ENCODE measurements around the gene TDRD6. TPM values are rescaled to one million over a fixed set of nuclear protein-coding genes. Genes with fewer than 3 reads are reported as not detected.

TDRD6 gene
- total RNA-seq, 2 donors from 2014 or later: 0.09 to 0.20 TPM

- 92 to 98% methylated on average over 12 to 13 of the region's 13 CpGs for WGBS, 2 experiments (ENCODE audit: insufficient coverage in 1 of 2, insufficient read length in 1 of 2)
- Histone ChIP-seq H3K9ac (ENCODE audit: extremely low read depth, low read length, poor library complexity, severe bottlenecking) (no peak overlapping the region), H3K36me3 (ENCODE audit: control insufficient read depth, insufficient read depth, low read length) (no peaks in the 10 kb centered on the region), H3K4me1 (ENCODE audit: control insufficient read depth, insufficient read depth, low read length) (no peaks in the 10 kb centered on the region), H3K9me3 (ENCODE audit: control insufficient read depth, low read length) (no peaks in the 10 kb centered on the region), H3K4me3 (ENCODE audit: low read length) (no peak overlapping the region), H3K27me3 (ENCODE audit: control insufficient read depth, insufficient read depth, low read length, poor library complexity, severe bottlenecking) (no peaks in the 10 kb centered on the region), H3K27ac (ENCODE audit: low read depth, low read length) (no peak overlapping the region)
- Mint-ChIP-seq H3K27me3 (ENCODE audit: insufficient read depth) (no peaks in the 10 kb centered on the region), H3K36me3 (ENCODE audit: low read depth) (no peaks in the 10 kb centered on the region), H3K9me3 (no peaks in the 10 kb centered on the region), H3K27ac (no peak overlapping the region), H3K4me1 (peaks cover 3% of the 10 kb centered on the region), H3K4me3 (no peak overlapping the region)
- no peak for DNase-seq
- TF ChIP-seq CTCF (conservative IDR thresholded peaks at IDR 0.05): no peak
Measured at GRCh38 chr6:46688966-46689335, 1.3 kb downstream of the TDRD6 start.

DNA sequence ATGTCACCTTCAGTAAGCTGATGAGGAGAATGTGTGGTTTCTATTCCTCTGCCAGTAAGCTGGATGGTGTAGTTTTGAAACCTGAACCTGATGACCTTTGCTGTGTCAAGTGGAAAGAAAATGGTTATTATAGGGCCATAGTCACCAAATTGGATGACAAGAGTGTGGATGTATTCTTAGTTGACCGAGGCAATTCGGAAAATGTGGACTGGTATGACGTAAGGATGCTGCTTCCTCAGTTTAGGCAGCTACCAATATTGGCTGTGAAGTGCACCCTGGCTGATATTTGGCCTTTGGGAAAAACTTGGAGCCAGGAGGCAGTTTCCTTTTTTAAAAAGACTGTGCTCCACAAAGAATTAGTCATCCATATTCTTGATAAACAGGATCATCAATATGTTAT lies 2.0 kb downstream of the TDRD6 start:
- no peak overlapping the region for H3K27ac Mint-ChIP-seq

GRCh38 chr6:46690141-46690755 lies 2.6 kb downstream of the TDRD6 start:
- Mint-ChIP-seq H3K36me3 (ENCODE audit: low read depth) (no peaks in the 10 kb centered on the region), H3K4me3 (no peak overlapping the region), H3K27ac (no peak overlapping the region), H3K4me1 (peaks cover 3% of the 10 kb centered on the region), H3K9me3 (no peaks in the 10 kb centered on the region), H3K27me3 (ENCODE audit: insufficient read depth) (no peaks in the 10 kb centered on the region)
- no peaks in the 10 kb centered on the region for H3K27me3 ChIP-seq (ENCODE audit: control insufficient read depth, insufficient read depth, low read length, poor library complexity, severe bottlenecking)
- TF ChIP-seq CTCF (conservative IDR thresholded peaks at IDR 0.05): no peak
- no peak overlapping the region for H3K9ac ChIP-seq (ENCODE audit: extremely low read depth, low read length, poor library complexity, severe bottlenecking)
- H3K4me1 ChIP-seq (ENCODE audit: control insufficient read depth, insufficient read depth, low read length): no peaks in the 10 kb centered on the region
- no peaks in the 10 kb centered on the region for H3K36me3 ChIP-seq (ENCODE audit: control insufficient read depth, insufficient read depth, low read length)
- H3K4me3 ChIP-seq (ENCODE audit: low read length): no peak overlapping the region
- WGBS, 2 experiments (ENCODE audit: insufficient coverage in 1 of 2, insufficient read length in 1 of 2): 87 to 100% methylated on average over 1 to 2 of the region's 2 CpGs
- H3K9me3 ChIP-seq (ENCODE audit: control insufficient read depth, low read length): no peaks in the 10 kb centered on the region
- no peak for DNase-seq
- no peak overlapping the region for H3K27ac ChIP-seq (ENCODE audit: low read depth, low read length)

More for the DNA sequence above, 2.0 kb downstream of the TDRD6 start:
- Histone ChIP-seq H3K9me3 (ENCODE audit: control insufficient read depth, low read length) (no peaks in the 10 kb centered on the region), H3K4me1 (ENCODE audit: control insufficient read depth, insufficient read depth, low read length) (no peaks in the 10 kb centered on the region), H3K9ac (ENCODE audit: extremely low read depth, low read length, poor library complexity, severe bottlenecking) (no peak overlapping the region), H3K27me3 (ENCODE audit: control insufficient read depth, insufficient read depth, low read length, poor library complexity, severe bottlenecking) (no peaks in the 10 kb centered on the region), H3K4me3 (ENCODE audit: low read length) (no peak overlapping the region), H3K27ac (ENCODE audit: low read depth, low read length) (no peak overlapping the region), H3K36me3 (ENCODE audit: control insufficient read depth, insufficient read depth, low read length) (no peaks in the 10 kb centered on the region)
- WGBS, 2 experiments (ENCODE audit: insufficient coverage in 1 of 2, insufficient read length in 1 of 2): 85 to 97% methylated on average over 3 of the region's 3 CpGs
- no peaks in the 10 kb centered on the region for H3K36me3 Mint-ChIP-seq (ENCODE audit: low read depth)
- DNase-seq: no peak
- H3K4me1 Mint-ChIP-seq: peaks cover 3% of the 10 kb centered on the region
- no peaks in the 10 kb centered on the region for H3K27me3 Mint-ChIP-seq (ENCODE audit: insufficient read depth)
- no peak overlapping the region for H3K4me3 Mint-ChIP-seq
- TF ChIP-seq CTCF (conservative IDR thresholded peaks at IDR 0.05): no peak
- H3K9me3 Mint-ChIP-seq: no peaks in the 10 kb centered on the region
